ENCODE measurements around the gene LPP. TPM values are rescaled to one million over a fixed set of nuclear protein-coding genes. Genes with fewer than 3 reads are reported as not detected.

LPP gene
- total and polyA plus RNA-seq, 2 of the 13 experiments (the other 11 are each of a cell fraction or from before 2014, with no cell fraction given), result 19.2 to 29.9 TPM

GRCh38 chr3:188264226-188265207 is 110.6 kb downstream of the LPP start (continued):
- TF ChIP-seq ZFP91 (CRISPR knock-in tag; IDR thresholded peaks at IDR 0.05; ENCODE audit: borderline replicate concordance) (no peak), ZNF747 (CRISPR knock-in tag; IDR thresholded peaks at IDR 0.05; ENCODE audit: borderline replicate concordance) (no peak), RFX1 (IDR thresholded peaks at IDR 0.05) (no peak), ZNF556 (CRISPR knock-in tag; IDR thresholded peaks at IDR 0.05; ENCODE audit: borderline replicate concordance) (no peak), SOX6 (IDR thresholded peaks at IDR 0.05) (no peak), SOX6 (CRISPR knock-in tag; IDR thresholded peaks at IDR 0.05) (peak; percentile 33; the same call in 1 of the 2 replicates), ZNF552 (CRISPR knock-in tag; IDR thresholded peaks at IDR 0.05; ENCODE audit: borderline replicate concordance) (no peak), ZNF329 (CRISPR knock-in tag; IDR thresholded peaks at IDR 0.05; ENCODE audit: low read depth) (no peak), MAFF (IDR thresholded peaks at IDR 0.05; ENCODE audit: low read depth, low read length) (no peak), THAP7 (CRISPR knock-in tag; IDR thresholded peaks at IDR 0.05) (no peak), SALL1 (CRISPR knock-in tag; IDR thresholded peaks at IDR 0.05) (peak; percentile 14; the same call in 1 of the 2 replicates), RXRB (CRISPR knock-in tag; IDR thresholded peaks at IDR 0.05; ENCODE audit: borderline replicate concordance) (peak; percentile 27; the same call in 1 of the 2 replicates), ATF7 (IDR thresholded peaks at IDR 0.05) (no peak), ATF7 (CRISPR knock-in tag; IDR thresholded peaks at IDR 0.05) (no peak), ZFP36L2 (CRISPR knock-in tag; IDR thresholded peaks at IDR 0.05) (no peak), ZNF331 (CRISPR knock-in tag; IDR thresholded peaks at IDR 0.05) (no peak), PRMT3 (CRISPR knock-in tag; IDR thresholded peaks at IDR 0.05; ENCODE audit: borderline replicate concordance, low read depth) (no peak), ZNF496 (CRISPR knock-in tag; IDR thresholded peaks at IDR 0.05; ENCODE audit: insufficient replicate concordance) (no peak), ZMYM2 (CRISPR knock-in tag; IDR thresholded peaks at IDR 0.05) (no peak), FOXJ3 (CRISPR knock-in tag; IDR thresholded peaks at IDR 0.05; ENCODE audit: borderline replicate concordance) (no peak), HIVEP1 (CRISPR knock-in tag; IDR thresholded peaks at IDR 0.05) (no peak)
- TF ChIP-seq, protein P1, sequence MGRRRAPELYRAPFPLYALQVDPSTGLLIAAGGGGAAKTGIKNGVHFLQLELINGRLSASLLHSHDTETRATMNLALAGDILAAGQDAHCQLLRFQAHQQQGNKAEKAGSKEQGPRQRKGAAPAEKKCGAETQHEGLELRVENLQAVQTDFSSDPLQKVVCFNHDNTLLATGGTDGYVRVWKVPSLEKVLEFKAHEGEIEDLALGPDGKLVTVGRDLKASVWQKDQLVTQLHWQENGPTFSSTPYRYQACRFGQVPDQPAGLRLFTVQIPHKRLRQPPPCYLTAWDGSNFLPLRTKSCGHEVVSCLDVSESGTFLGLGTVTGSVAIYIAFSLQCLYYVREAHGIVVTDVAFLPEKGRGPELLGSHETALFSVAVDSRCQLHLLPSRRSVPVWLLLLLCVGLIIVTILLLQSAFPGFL (CRISPR knock-in tag; IDR thresholded peaks at IDR 0.05), result no peak
- TF ChIP-seq, protein P2, sequence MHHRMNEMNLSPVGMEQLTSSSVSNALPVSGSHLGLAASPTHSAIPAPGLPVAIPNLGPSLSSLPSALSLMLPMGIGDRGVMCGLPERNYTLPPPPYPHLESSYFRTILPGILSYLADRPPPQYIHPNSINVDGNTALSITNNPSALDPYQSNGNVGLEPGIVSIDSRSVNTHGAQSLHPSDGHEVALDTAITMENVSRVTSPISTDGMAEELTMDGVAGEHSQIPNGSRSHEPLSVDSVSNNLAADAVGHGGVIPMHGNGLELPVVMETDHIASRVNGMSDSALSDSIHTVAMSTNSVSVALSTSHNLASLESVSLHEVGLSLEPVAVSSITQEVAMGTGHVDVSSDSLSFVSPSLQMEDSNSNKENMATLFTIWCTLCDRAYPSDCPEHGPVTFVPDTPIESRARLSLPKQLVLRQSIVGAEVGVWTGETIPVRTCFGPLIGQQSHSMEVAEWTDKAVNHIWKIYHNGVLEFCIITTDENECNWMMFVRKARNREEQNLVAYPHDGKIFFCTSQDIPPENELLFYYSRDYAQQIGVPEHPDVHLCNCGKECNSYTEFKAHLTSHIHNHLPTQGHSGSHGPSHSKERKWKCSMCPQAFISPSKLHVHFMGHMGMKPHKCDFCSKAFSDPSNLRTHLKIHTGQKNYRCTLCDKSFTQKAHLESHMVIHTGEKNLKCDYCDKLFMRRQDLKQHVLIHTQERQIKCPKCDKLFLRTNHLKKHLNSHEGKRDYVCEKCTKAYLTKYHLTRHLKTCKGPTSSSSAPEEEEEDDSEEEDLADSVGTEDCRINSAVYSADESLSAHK (CRISPR knock-in tag; IDR thresholded peaks at IDR 0.05; ENCODE audit: borderline replicate concordance), result no peak
- TF ChIP-seq, protein P3, sequence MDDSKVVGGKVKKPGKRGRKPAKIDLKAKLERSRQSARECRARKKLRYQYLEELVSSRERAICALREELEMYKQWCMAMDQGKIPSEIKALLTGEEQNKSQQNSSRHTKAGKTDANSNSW (CRISPR knock-in tag; IDR thresholded peaks at IDR 0.05; ENCODE audit: borderline replicate concordance), result no peak
